DOHH2 (cell line): ENCODE measurements around the gene FGFR3.

Source experiments
- CTCF ChIP-seq: fragments of 200-600 bp; sonication (generic); IDR thresholded peaks from one replicate; pipeline ENCODE4 v1.5.1; 2014; ENCODE audit warnings: antibody characterized with exemption, mild to moderate bottlenecking, low read depth, low read length; ENCODE audit not compliant: poor library complexity, severe bottlenecking
- EZH2phosphoT487 ChIP-seq: fragments of 200-600 bp; sonication (generic); IDR thresholded peaks from 2 replicates; pipeline ENCODE4 v1.6.1; 2017; ENCODE audit warnings: borderline replicate concordance, mild to moderate bottlenecking, antibody characterized with exemption, low read length, moderate library complexity, mixed read lengths

DNA sequence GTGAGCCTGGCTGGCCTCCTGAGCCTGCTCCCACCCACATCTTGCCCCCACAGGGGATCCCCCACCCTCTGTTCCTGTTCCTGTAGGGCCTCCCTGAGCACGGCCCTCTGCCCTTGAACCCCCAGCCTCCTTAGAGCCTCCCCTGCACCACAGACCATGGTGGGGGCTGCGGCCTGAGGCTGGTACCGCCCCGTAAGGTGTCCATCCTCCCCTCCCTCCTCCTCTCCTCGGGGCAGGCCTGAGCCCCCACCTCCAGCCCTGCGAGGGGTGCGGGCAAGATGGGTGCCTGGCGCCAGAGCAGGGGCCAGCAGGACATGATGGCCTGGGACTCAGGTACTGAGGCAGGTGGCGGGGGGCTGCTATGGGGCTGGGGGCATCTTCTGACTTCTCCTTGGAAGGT is 28.4 kb upstream of the FGFR3 start:
- TF ChIP-seq CTCF, result no peak
- no peak for TF ChIP-seq EZH2phosphoT487
